Cerebellar cortex (tissue), 1 donor: ENCODE data around the gene ADAR.
A peak's percentile ranks its signal among the peaks of the same experiment; 100 is the strongest.

Source experiments
- DNase-seq: peaks from one replicate; pipeline ENCODE4 v3.0.0-alpha.2; 2015; ENCODE audit warnings: low spot score

Gene ADAR

GRCh38 chr1:154557248-154557938 is 50.6 kb downstream of the ADAR start:
- no peak for DNase-seq

GRCh38 chr1:154556422-154556821 is 51.6 kb downstream of the ADAR start:
- no peak for DNase-seq

- no peak for DNase-seq
These were observed 54.6 kb downstream of the ADAR start for GRCh38 chr1:154553056-154554030.

- no peak for DNase-seq
These were observed 56.0 kb downstream of the ADAR start for GRCh38 chr1:154552036-154552435.

- DNase-seq: no peak
These were observed 56.5 kb downstream of the ADAR start for GRCh38 chr1:154551474-154551873.

GRCh38 chr1:154550657-154551056 is 57.3 kb downstream of the ADAR start:
- DNase-seq: no peak

- DNase-seq: no peak
These were observed 57.9 kb downstream of the ADAR start for GRCh38 chr1:154550070-154550469.

- DNase-seq: no peak
These were observed 58.7 kb downstream of the ADAR start for GRCh38 chr1:154549202-154549770.

- no peak for DNase-seq
These were observed 60.0 kb downstream of the ADAR start for GRCh38 chr1:154548028-154548427.

GRCh38 chr1:154547105-154547732 is 60.8 kb downstream of the ADAR start:
- no peak for DNase-seq

GRCh38 chr1:154546264-154547063 is 61.5 kb downstream of the ADAR start:
- peak; percentile 57 for DNase-seq

GRCh38 chr1:154541231-154541630 is 66.8 kb downstream of the ADAR start:
- no peak for DNase-seq

GRCh38 chr1:154539486-154540483 is 68.2 kb downstream of the ADAR start:
- DNase-seq: no peak

GRCh38 chr1:154536570-154536969 is 71.4 kb downstream of the ADAR start:
- no peak for DNase-seq

- DNase-seq: peak; percentile 61
These were observed 73.8 kb downstream of the ADAR start for GRCh38 chr1:154533952-154534844.
